Caco-2 (cell line): ENCODE measurements around the gene ETV2. TPM values are rescaled to one million over a fixed set of nuclear protein-coding genes. Genes with fewer than 3 reads are reported as not detected.

Experiments used
- BruUV-seq: library from RNA; stranded (reverse); fragments of 400-500 nt; replicated peaks from 2 replicates; lab custom pipeline; 2021; lab: Mats Ljungman, UMichigan
- CTCF ChIA-PET: fragments of 300-600 bp; sonication (Branson Sonifier 250); formaldehyde crosslinking; loops from one replicate; lab custom pipeline; 2022; ENCODE audit warnings: antibody characterized with exemption; lab: Charles Lee
- POLR2A ChIA-PET: fragments of 300-600 bp; sonication (Branson Sonifier 250); formaldehyde crosslinking; loops from one replicate; lab custom pipeline; 2022; ENCODE audit warnings: antibody characterized with exemption; lab: Charles Lee
- DNase-seq, 2 experiments: peaks; one replicate each; pipeline versions ENCODE4 v3.0.0 to v3.0.0-alpha.2; 2020 to 2022
- H3K27me3 ChIP-seq: replicated peaks from 2 replicates; pipeline ENCODE4 v1.6.0; 2011; ENCODE audit warnings: low read length; ENCODE audit not compliant: control insufficient read depth, insufficient read depth
- H3K36me3 ChIP-seq: 2 replicates; pipeline ENCODE4 v1.5.1; 2011; ENCODE audit warnings: low read length; ENCODE audit not compliant: control insufficient read depth, insufficient read depth
- H3K4me1 ChIP-seq: fragments of 250-450 bp; sonication (Bioruptor Pico); 2 replicates; pipeline ENCODE4 v1.5.1; 2020; ENCODE audit warnings: mild to moderate bottlenecking
- H3K4me3 ChIP-seq: 2 replicates; pipeline ENCODE4 v1.5.1; 2011; ENCODE audit warnings: low read depth, mild to moderate bottlenecking, control low read depth, low read length
- H3K9me3 ChIP-seq: fragments of 250-450 bp; sonication (Bioruptor Pico); 2 replicates; pipeline ENCODE4 v1.5.1; 2020; ENCODE audit warnings: mild to moderate bottlenecking, moderate library complexity
- H3K27ac Mint-ChIP-seq: one replicate; pipeline ENCODE4 v1.8.0; 2022; ENCODE audit warnings: mixed read lengths; ENCODE audit not compliant: unreplicated experiment
- H3K27me3 Mint-ChIP-seq: one replicate; pipeline ENCODE4 v1.8.0; 2022; ENCODE audit warnings: mixed read lengths; ENCODE audit not compliant: insufficient read depth, unreplicated experiment
- H3K36me3 Mint-ChIP-seq: one replicate; pipeline ENCODE4 v1.8.0; 2022; ENCODE audit warnings: mild to moderate bottlenecking, mixed read lengths; ENCODE audit not compliant: insufficient read depth, unreplicated experiment
- H3K4me1 Mint-ChIP-seq: one replicate; pipeline ENCODE4 v1.8.0; 2022; ENCODE audit warnings: low read depth, mixed read lengths; ENCODE audit not compliant: unreplicated experiment
- H3K4me3 Mint-ChIP-seq: one replicate; pipeline ENCODE4 v1.8.0; 2022; ENCODE audit warnings: mild to moderate bottlenecking, moderate library complexity, mixed read lengths; ENCODE audit not compliant: unreplicated experiment
- H3K9me3 Mint-ChIP-seq: one replicate; pipeline ENCODE4 v1.8.0; 2022; ENCODE audit warnings: mixed read lengths; ENCODE audit not compliant: unreplicated experiment
- intact Hi-C: fragments of 100-400 bp; cut with micrococcal nuclease; formaldehyde crosslinking; loops from one replicate; pipeline ENCODE4 v1.10.0; 2022; ENCODE audit not compliant: unreplicated experiment
- total RNA-seq: library from RNA; stranded (reverse); gene quantifications from 2 replicates; pipeline ENCODE4 v1.2.3, GENCODE V29; 2022
- TF ChIP-seq, protein P1 (sequence below), 2 experiments: fragments of 200-600 bp in 1 of 2; IDR thresholded peaks; 1 replicate in 1 of 2; 2 replicates in 1 of 2; pipeline versions ENCODE4 v1.5.1 to v1.8.0; 2011 to 2022; ENCODE audit warnings: antibody characterized with exemption in 1 of 2, control low read depth in 1 of 2, inconsistent platforms in 1 of 2, low read depth in 1 of 2, low read length in 1 of 2, mild to moderate bottlenecking in 1 of 2, moderate library complexity in 1 of 2; ENCODE audit not compliant: insufficient read depth in 1 of 2, severe bottlenecking in 1 of 2, unreplicated experiment in 1 of 2

The ETV2 gene
- total RNA-seq, 1 experiment from 2014 or later = 0.77 TPM

- Mint-ChIP-seq H3K27me3 (no peaks in the 10 kb centered on the region), H3K9me3 (no peaks in the 10 kb centered on the region), H3K27ac (peak overlapping the region; percentile 100), H3K36me3 (peaks cover 64% of the 10 kb centered on the region), H3K4me3 (peak overlapping the region; percentile 100), H3K4me1 (peaks cover 7% of the 10 kb centered on the region)
- no peak for DNase-seq
- no peaks in the 10 kb centered on the region for H3K27me3 ChIP-seq
- POLR2A ChIA-PET = interaction anchor here (1.0 kb wide), 1 partner anchor 19 kb away, joined by 3 read pairs; the partner anchor contains the start of gene COX6B1
- peak overlapping the region; percentile 90 for H3K4me3 ChIP-seq
- intact Hi-C loops = loop anchor here (5.0 kb wide), 1 partner anchor 82 kb away; the partner anchor contains the start of gene TMEM147
- BruUV-seq = TSS peak; percentile 65
- H3K9me3 ChIP-seq = no peaks in the 10 kb centered on the region
- H3K4me1 ChIP-seq = no peaks in the 10 kb centered on the region
- CTCF ChIA-PET = no interaction called here
- TF ChIP-seq, protein P1, sequence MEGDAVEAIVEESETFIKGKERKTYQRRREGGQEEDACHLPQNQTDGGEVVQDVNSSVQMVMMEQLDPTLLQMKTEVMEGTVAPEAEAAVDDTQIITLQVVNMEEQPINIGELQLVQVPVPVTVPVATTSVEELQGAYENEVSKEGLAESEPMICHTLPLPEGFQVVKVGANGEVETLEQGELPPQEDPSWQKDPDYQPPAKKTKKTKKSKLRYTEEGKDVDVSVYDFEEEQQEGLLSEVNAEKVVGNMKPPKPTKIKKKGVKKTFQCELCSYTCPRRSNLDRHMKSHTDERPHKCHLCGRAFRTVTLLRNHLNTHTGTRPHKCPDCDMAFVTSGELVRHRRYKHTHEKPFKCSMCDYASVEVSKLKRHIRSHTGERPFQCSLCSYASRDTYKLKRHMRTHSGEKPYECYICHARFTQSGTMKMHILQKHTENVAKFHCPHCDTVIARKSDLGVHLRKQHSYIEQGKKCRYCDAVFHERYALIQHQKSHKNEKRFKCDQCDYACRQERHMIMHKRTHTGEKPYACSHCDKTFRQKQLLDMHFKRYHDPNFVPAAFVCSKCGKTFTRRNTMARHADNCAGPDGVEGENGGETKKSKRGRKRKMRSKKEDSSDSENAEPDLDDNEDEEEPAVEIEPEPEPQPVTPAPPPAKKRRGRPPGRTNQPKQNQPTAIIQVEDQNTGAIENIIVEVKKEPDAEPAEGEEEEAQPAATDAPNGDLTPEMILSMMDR (IDR thresholded peaks at IDR 0.05; ENCODE audit: insufficient read depth in 1 of 2, low read depth in 1 of 2, low read length in 1 of 2, severe bottlenecking in 1 of 2, unreplicated experiment in 1 of 2) = no peak
- peaks cover 6% of the 10 kb centered on the region for H3K36me3 ChIP-seq
These were observed 12.3 kb upstream of the ETV2 start for GRCh38 chr19:35629332-35629633.

DNA sequence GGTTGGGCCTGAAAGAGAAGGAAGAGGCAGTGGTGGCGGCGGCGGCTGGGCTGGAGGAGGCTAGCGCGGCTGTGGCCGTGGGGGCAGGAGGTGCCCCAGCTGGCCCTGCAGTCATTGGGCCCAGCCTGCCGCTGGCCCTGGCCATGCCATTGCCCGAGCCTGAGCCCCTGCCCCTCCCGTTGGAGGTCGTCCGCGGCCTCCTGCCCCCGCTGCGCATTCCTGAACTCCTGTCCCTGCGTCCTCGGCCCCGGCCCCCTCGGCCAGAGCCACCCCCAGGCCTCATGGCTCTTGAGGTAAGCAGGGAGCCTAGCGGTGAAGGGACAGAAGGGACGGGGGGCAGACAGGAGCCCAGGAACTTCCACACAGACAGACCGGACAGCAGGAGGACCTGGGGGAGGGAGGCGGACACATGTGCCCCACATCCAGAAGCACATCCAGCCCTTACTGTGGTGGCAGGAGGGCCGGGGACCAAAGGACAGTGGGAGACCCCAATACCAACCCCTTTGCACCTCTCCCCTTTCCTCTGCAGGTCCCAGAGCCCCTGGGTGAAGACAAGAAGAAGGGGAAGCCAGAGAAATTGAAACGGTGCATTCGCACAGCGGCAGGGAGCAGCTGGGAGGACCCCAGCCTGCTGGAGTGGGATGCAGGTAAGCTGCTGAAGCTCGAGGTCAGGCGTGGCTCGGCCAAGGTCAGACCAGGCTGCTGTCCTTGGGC is 7.7 kb upstream of the ETV2 start:
- Histone ChIP-seq H3K36me3 (peaks cover 6% of the 10 kb centered on the region), H3K27me3 (no peaks in the 10 kb centered on the region), H3K4me3 (no peak overlapping the region), H3K9me3 (no peaks in the 10 kb centered on the region), H3K4me1 (no peaks in the 10 kb centered on the region)
- no TSS peak for BruUV-seq
- no peak for DNase-seq
- TF ChIP-seq, protein P1 (IDR thresholded peaks at IDR 0.05; ENCODE audit: insufficient read depth in 1 of 2, low read depth in 1 of 2, low read length in 1 of 2, severe bottlenecking in 1 of 2, unreplicated experiment in 1 of 2) = no peak
- intact Hi-C loops = no loop called here
- ChIA-PET CTCF (no interaction called here), POLR2A (no interaction called here)
- peaks cover 7% of the 10 kb centered on the region for H3K4me1 Mint-ChIP-seq
- no peak overlapping the region for H3K27ac Mint-ChIP-seq
- H3K9me3 Mint-ChIP-seq = no peaks in the 10 kb centered on the region
- H3K4me3 Mint-ChIP-seq = no peak overlapping the region
- H3K27me3 Mint-ChIP-seq = no peaks in the 10 kb centered on the region
- peaks cover 80% of the 10 kb centered on the region for H3K36me3 Mint-ChIP-seq

GRCh38 chr19:35636651-35637050 is 4.9 kb upstream of the ETV2 start:
- no peaks in the 10 kb centered on the region for H3K27me3 ChIP-seq
- no peak for DNase-seq
- BruUV-seq = no TSS peak
- Mint-ChIP-seq H3K27me3 (no peaks in the 10 kb centered on the region), H3K9me3 (no peaks in the 10 kb centered on the region), H3K36me3 (peaks cover 58% of the 10 kb centered on the region), H3K4me3 (no peak overlapping the region), H3K4me1 (no peaks in the 10 kb centered on the region), H3K27ac (no peak overlapping the region)
- POLR2A ChIA-PET = interaction anchor here (0.5 kb wide), 1 partner anchor 101 kb away, joined by 7 read pairs; no protein-coding TSS in a partner anchor
- TF ChIP-seq, protein P1 (IDR thresholded peaks at IDR 0.05; ENCODE audit: insufficient read depth in 1 of 2, low read depth in 1 of 2, low read length in 1 of 2, severe bottlenecking in 1 of 2, unreplicated experiment in 1 of 2) = no peak
- intact Hi-C loops = no loop called here
- no peak overlapping the region for H3K4me3 ChIP-seq
- no peaks in the 10 kb centered on the region for H3K4me1 ChIP-seq
- no peaks in the 10 kb centered on the region for H3K9me3 ChIP-seq
- H3K36me3 ChIP-seq = peaks cover 3% of the 10 kb centered on the region; the same call in 1 of the 2 replicates
- CTCF ChIA-PET = no interaction called here
